ENCODE data around the gene RILPL2.
"Not testable (repeated sequence)": the region's sequence is repeated elsewhere in the genome, so short reads cannot be mapped to it uniquely, and the experiment has no call there.

The RILPL2 gene

GRCh38 chr12:123379391-123379790, 57.1 kb downstream of the RILPL2 start:
- DNase-seq: no peak

DNA sequence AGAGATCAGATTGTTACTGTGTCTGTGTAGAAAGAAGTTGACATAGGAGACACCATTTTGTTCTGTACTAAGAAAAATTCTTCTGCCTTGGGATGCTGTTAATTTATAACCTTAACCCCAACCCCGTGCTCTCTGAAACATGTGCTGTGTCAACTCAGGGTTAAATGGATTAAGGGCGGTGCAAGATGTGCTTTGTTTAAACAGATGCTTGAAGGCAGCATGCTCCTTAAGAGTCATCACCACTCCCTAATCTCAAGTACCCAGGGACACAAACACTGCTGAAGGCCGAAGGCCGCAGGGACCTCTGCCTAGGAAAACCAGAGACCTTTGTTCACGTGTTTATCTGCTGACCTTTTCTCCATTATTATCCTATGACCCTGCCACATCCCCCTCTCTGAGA, 64.1 kb downstream of the RILPL2 start:
- not testable (repeated sequence) for DNase-seq

GRCh38 chr12:123371667-123372368, 64.7 kb downstream of the RILPL2 start:
- DNase-seq: not testable (repeated sequence)

- no peak for DNase-seq
These were observed 67.3 kb downstream of the RILPL2 start for GRCh38 chr12:123369229-123369628.

DNA sequence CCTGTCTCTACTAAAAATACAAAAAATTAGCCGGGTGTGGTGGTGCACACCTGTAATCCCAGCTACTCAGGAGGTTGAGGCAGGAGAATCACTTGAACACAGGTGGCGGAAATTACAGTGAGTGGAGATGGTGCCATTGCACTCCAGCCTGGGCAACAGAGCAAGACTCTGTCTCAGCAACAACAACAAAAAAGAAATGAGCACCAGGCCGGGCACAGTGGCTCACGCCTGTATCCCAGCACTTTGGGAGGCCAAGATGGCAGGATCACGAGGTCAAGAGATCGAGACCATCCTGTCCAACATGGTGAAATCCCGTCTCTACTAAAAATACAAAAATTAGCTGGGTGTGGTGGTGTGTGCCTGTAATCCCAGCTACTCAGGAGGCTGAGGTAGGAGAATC, 68.1 kb downstream of the RILPL2 start:
- DNase-seq: not testable (repeated sequence)

- DNase-seq: no peak
These were observed 69.0 kb downstream of the RILPL2 start for GRCh38 chr12:123367511-123367910.
